Measurements from ENCODE around the gene SPARCL1. TPM values are rescaled to one million over a fixed set of nuclear protein-coding genes. Genes with fewer than 3 reads are reported as not detected.

Gene SPARCL1
- total and polyA plus RNA-seq, 2 experiments from 2014 or later = 1.5 to 2.4 TPM

GRCh38 chr4:87531621-87532020 lies 2.4 kb upstream of the SPARCL1 start:
- no peaks in the 10 kb centered on the region; the same call in 1 of the 2 replicates for H3K36me3 ChIP-seq (ENCODE audit: insufficient read depth)
- no peaks in the 10 kb centered on the region for H3F3A ChIP-seq (replicated peaks; ENCODE audit: low read depth)
- H3K4me3 Mint-ChIP-seq = no peak overlapping the region
- no peak overlapping the region for H3K27ac Mint-ChIP-seq
- no peaks in the 10 kb centered on the region for H3K9me3 Mint-ChIP-seq
- H3K27me3 Mint-ChIP-seq (ENCODE audit: insufficient read depth, low read depth, poor library complexity) = peaks cover 2% of the 10 kb centered on the region
- peaks cover 34% of the 10 kb centered on the region for H3K4me1 ChIP-seq (ENCODE audit: insufficient read depth)
- H3K79me2 ChIP-seq (replicated peaks; ENCODE audit: insufficient read depth) = no peaks in the 10 kb centered on the region
- H3K4me3 ChIP-seq = no peak overlapping the region
- TF ChIP-seq POLR2AphosphoS5 (IDR thresholded peaks at IDR 0.05; ENCODE audit: low read depth) (no peak), CREB1 (CRISPR knock-in tag; IDR thresholded peaks at IDR 0.05; ENCODE audit: low read depth) (no peak), CTCF (conservative IDR thresholded peaks at IDR 0.05; ENCODE audit: low read depth in 2 of 2) (no peak), ZNF462 (CRISPR knock-in tag; IDR thresholded peaks at IDR 0.05) (no peak), ZNF114 (CRISPR knock-in tag; IDR thresholded peaks at IDR 0.05) (no peak), ETS1 (IDR thresholded peaks at IDR 0.05) (no peak), JUNB (IDR thresholded peaks at IDR 0.05; ENCODE audit: unreplicated experiment) (no peak), EZH2phosphoT487 (IDR thresholded peaks at IDR 0.05; ENCODE audit: unreplicated experiment) (no peak), ZNF331 (CRISPR knock-in tag; IDR thresholded peaks at IDR 0.05; ENCODE audit: low read depth) (no peak), STAT1 (IDR thresholded peaks at IDR 0.05; ENCODE audit: unreplicated experiment) (no peak), REST (IDR thresholded peaks at IDR 0.05; ENCODE audit: unreplicated experiment) (no peak), NANOG (IDR thresholded peaks at IDR 0.05; ENCODE audit: borderline replicate concordance) (no peak), EZH2 (IDR thresholded peaks at IDR 0.05; ENCODE audit: low read depth, unreplicated experiment) (no peak)
- peaks cover 4% of the 10 kb centered on the region; the same call in 1 of the 3 replicates for H3K36me3 Mint-ChIP-seq (ENCODE audit: low read depth)
- H4K20me1 ChIP-seq (replicated peaks; ENCODE audit: insufficient read depth) = no peaks in the 10 kb centered on the region
- peaks cover 35% of the 10 kb centered on the region for H3K4me1 Mint-ChIP-seq
- H2AFZ ChIP-seq = no peak overlapping the region
- no peak overlapping the region for H3K4me2 ChIP-seq
- ATAC-seq (no peak), DNase-seq (ENCODE audit: low spot score) (no peak)
- H3K27me3 ChIP-seq (ENCODE audit: insufficient read depth) = no peaks in the 10 kb centered on the region
- H3K9me2 ChIP-seq (ENCODE audit: insufficient read depth) = no peaks in the 10 kb centered on the region
- no peak overlapping the region for H3K27ac ChIP-seq (ENCODE audit: low read depth)
